Fibroblast of the aortic adventitia (primary cell): ENCODE measurements around the gene FRMD4A. TPM values are rescaled to one million over a fixed set of nuclear protein-coding genes. Genes with fewer than 3 reads are reported as not detected.
"Not testable (repeated sequence)": the region's sequence is repeated elsewhere in the genome, so short reads cannot be mapped to it uniquely, and the experiment has no call there.

Experiments used
- DNase-seq: peaks from one replicate; pipeline ENCODE4 v3.0.0-alpha.2; 2010; ENCODE audit warnings: low read depth
- H3K4me3 ChIP-seq: 2 replicates; pipeline ENCODE4 v1.5.1; 2011; ENCODE audit warnings: low read depth, mild to moderate bottlenecking, control low read depth, low read length, moderate library complexity
- total RNA-seq: library from RNA; depleted of rRNA; stranded (reverse); fragments of >200 nt; gene quantifications from 2 replicates; pipeline ENCODE4 v1.2.3, GENCODE V29; 2012; ENCODE audit warnings: low replicate concordance
- TF ChIP-seq, protein P1 (sequence below): IDR thresholded peaks from 2 replicates; pipeline ENCODE4 v1.5.1; 2011; ENCODE audit warnings: mild to moderate bottlenecking, low read length, control low read depth, inconsistent platforms; ENCODE audit not compliant: insufficient read depth

The FRMD4A gene
- total RNA-seq, 1 donor: 42.4 TPM

- TF ChIP-seq, protein P1, sequence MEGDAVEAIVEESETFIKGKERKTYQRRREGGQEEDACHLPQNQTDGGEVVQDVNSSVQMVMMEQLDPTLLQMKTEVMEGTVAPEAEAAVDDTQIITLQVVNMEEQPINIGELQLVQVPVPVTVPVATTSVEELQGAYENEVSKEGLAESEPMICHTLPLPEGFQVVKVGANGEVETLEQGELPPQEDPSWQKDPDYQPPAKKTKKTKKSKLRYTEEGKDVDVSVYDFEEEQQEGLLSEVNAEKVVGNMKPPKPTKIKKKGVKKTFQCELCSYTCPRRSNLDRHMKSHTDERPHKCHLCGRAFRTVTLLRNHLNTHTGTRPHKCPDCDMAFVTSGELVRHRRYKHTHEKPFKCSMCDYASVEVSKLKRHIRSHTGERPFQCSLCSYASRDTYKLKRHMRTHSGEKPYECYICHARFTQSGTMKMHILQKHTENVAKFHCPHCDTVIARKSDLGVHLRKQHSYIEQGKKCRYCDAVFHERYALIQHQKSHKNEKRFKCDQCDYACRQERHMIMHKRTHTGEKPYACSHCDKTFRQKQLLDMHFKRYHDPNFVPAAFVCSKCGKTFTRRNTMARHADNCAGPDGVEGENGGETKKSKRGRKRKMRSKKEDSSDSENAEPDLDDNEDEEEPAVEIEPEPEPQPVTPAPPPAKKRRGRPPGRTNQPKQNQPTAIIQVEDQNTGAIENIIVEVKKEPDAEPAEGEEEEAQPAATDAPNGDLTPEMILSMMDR: no peak
- DNase-seq: no peak
- no peak overlapping the region for H3K4me3 ChIP-seq
Measured at GRCh38 chr10:13905281-13905680, 425.4 kb downstream of the FRMD4A start.

DNA sequence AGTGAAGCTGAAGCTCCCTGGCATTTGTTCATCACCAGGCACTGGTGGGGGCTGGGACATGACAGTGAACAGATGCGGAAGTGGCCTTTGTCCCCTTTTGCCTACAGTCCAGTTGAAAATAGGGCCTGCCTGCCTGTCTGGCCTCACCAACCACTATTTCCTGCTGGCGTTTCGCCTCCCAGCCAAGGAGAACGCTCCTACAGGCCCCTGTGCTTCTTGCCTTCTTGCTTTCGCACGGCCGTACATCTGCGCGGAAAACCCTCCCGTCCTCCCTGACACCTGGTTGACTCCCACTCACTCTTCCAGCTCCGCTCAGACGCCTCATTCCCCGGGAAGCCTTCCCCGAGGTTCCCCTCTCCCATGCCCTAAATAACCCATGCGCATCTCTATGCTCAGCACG, 426.7 kb downstream of the FRMD4A start:
- TF ChIP-seq, protein P1: no peak
- H3K4me3 ChIP-seq: no peak overlapping the region

GRCh38 chr10:13902868-13903587, 427.7 kb downstream of the FRMD4A start:
- TF ChIP-seq, protein P1: no peak
- DNase-seq: no peak
- H3K4me3 ChIP-seq: no peak overlapping the region

More for the DNA sequence above, 426.7 kb downstream of the FRMD4A start:
- no peak for DNase-seq

DNA sequence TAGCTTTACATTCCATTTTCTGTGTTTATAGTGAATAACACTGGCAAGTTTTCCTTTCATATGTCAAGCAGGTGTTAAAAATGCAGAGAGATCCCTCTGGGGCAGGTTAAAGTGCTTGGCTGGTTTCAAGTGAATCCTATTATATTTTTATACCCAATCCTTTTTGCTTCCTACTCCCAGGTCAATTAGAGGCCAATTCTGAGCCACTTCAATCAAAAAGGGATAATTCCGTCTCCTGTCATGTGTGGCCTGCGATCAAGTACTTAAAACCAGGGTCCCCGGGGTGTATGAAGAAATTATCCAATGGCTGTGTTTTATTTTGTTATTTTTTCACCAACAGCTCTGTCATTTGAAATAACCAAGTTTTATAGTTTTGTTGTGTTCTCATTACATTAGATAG, 430.8 kb downstream of the FRMD4A start:
- no peak for DNase-seq
- H3K4me3 ChIP-seq: no peak overlapping the region
- TF ChIP-seq, protein P1: no peak

DNA sequence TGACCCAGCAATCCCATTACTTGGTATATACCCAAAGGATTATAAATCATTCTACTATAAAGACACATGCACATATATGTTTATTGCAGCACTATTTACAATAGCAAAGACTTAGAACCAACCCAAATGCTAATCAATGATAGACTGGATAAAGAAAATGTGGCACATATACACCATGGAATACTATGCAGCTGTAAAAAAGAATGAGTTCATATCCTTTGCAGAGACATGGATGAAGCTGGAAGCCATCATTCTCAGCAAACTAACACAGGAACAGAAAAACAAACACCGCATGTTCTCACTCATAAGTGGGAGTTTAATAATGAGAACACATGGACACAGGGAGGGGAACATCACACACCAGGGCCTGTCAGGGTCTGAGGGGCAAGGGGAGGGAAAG, 434.6 kb downstream of the FRMD4A start:
- DNase-seq, H3K4me3 ChIP-seq: not testable (repeated sequence)

DNA sequence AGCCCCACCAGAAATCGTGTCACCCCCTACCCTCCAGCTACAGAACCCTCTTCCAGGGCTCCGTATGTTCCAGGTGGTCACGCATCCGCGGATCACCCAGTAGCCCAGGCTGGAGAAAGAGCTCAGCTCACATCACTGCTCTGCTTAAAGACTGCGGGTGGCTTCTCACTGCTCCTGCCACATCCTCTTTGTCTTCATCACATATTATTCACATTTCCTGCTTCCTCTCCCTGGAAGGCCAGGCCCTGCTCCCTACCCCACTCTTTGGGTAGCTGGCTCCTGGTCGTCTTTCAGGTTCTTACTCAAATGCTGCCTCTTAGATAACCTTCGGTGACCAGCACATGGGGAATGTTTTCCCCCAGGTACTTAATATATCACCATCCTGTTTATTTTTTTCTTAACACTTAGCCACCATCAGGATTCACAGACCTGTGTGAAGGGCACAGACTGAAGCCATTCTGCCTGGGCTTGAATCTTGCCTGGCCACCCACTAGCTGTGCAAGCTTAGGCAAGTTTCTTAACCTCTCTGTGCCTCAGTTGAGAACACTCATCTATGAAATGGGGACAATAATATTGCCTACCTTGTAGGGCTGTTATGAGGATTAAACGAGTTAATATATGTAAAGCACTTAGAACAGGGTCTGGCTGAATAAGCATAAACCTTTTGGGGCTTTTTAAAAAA, 436.2 kb downstream of the FRMD4A start:
- TF ChIP-seq, protein P1: no peak
- peak; percentile 36 for DNase-seq
- no peak overlapping the region for H3K4me3 ChIP-seq

DNA sequence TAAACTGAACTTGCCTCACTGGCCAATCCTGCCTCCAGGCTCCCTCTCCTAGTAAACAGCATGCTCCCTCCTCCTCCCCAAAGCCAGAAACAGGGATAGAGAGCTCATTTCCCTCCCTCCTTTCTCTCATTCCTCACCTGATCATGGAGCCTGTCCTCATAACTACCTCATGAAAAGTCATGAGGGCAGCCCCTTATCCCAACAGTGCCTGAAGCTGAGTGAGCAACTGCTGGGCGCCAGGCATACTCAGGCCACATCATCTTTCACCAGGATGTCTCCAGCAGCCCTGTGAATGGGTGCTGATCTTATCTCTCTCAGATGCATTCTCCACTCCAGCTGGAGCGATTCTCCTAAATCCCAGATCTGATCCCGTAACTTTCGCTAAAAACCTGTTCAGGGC, 436.8 kb downstream of the FRMD4A start:
- H3K4me3 ChIP-seq: no peak overlapping the region
- TF ChIP-seq, protein P1: no peak
- peak; percentile 52 for DNase-seq
